ENCODE results near the gene CIAO2A.

CIAO2A gene

GRCh38 chr15:64023220-64023619, 70.4 kb downstream of the CIAO2A start:
- Mint-ChIP-seq H3K27ac (no peak overlapping the region), H3K4me1 (ENCODE audit: low read depth) (peaks cover 6% of the 10 kb centered on the region), H3K4me3 (no peak overlapping the region), H3K9me3 (no peaks in the 10 kb centered on the region), H3K27me3 (no peaks in the 10 kb centered on the region), H3K36me3 (ENCODE audit: low read depth) (no peaks in the 10 kb centered on the region)

DNA sequence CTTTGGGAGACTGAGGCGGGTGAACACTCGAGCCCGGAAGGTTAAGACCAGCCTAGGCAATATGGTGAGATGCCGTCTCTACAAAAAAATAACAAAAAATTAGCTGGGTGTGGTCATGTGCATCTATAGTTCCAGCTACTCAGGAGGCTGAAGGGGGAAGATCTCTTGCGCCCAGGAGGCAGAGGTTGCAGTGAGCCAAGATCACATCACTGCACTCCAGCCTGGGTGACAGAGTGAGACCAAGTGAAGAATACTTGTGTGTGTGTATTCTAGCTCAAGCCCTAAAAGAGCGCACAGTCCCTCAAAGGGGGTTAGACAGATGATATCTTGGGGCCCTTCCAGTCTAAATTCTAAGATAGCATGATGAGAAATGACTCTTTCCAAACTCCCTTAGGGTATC, 71.1 kb downstream of the CIAO2A start:
- H3K27ac Mint-ChIP-seq, result no peak overlapping the region
- no peak overlapping the region for H3K4me3 Mint-ChIP-seq
- peaks cover 2% of the 10 kb centered on the region for H3K4me1 Mint-ChIP-seq (ENCODE audit: low read depth)
- H3K27me3 Mint-ChIP-seq, result no peaks in the 10 kb centered on the region
- H3K9me3 Mint-ChIP-seq, result no peaks in the 10 kb centered on the region
- H3K36me3 Mint-ChIP-seq (ENCODE audit: low read depth), result no peaks in the 10 kb centered on the region

Measured in stimulated activated naive CD8-positive, alpha-beta T cell treated with anti-CD3 and anti-CD28 coated beads, Interleukin-15, Interleukin-2, amounts not matched to agents 100 ng/mL and 50 ng/mL, for 24 hours (primary cell).